HepG2 (cell line): Measurements from ENCODE around the gene DTYMK. TPM values are rescaled to one million over a fixed set of nuclear protein-coding genes. Genes with fewer than 3 reads are reported as not detected.
A peak's percentile ranks its signal among the peaks of the same experiment; 100 is the strongest.

Experiments used
- AGO2 ChIP-seq: fragments of 200-400 bp; formaldehyde crosslinking; optimal IDR thresholded peaks from 2 replicates; pipeline ENCODE3; 2017; ENCODE audit warnings: mild to moderate bottlenecking, low read depth, low read length, moderate library complexity
- BATF2 ChIP-seq: sonication (generic); formaldehyde crosslinking; IDR thresholded peaks from 2 replicates; pipeline ENCODE4 v1.8.0; 2022; ENCODE audit warnings: mild to moderate bottlenecking, missing genetic modification reagents, moderate library complexity
- CREB1 ChIP-seq, 2 experiments: fragments of 450-650 bp in 1 of 2; IDR thresholded peaks; 2 replicates each; pipeline ENCODE4 v1.6.1; 2016 to 2017; ENCODE audit warnings: control low read depth in 1 of 2, mild to moderate bottlenecking in 1 of 2, missing compliant biosample characterization in 1 of 2, missing genetic modification characterization in 1 of 2
- CSRNP2 ChIP-seq: sonication (generic); formaldehyde crosslinking; conservative IDR thresholded peaks from 2 replicates; pipeline ENCODE4 v1.8.0; 2022; ENCODE audit warnings: low read depth, missing genetic modification reagents
- FUBP1 ChIP-seq: sonication (generic); formaldehyde crosslinking; IDR thresholded peaks from 2 replicates; pipeline ENCODE4 v1.5.1; 2020; ENCODE audit warnings: missing genetic modification reagents, mild to moderate bottlenecking, borderline replicate concordance
- KDM3A ChIP-seq: IDR thresholded peaks from 2 replicates; pipeline ENCODE4 v1.6.1; 2018; ENCODE audit warnings: low read depth, missing compliant biosample characterization
- KLF16 ChIP-seq, 2 experiments: sonication (generic) in 1 of 2; formaldehyde crosslinking in 1 of 2; IDR thresholded peaks; 2 replicates each; pipeline versions ENCODE4 v1.6.1 to v1.8.0; 2016 to 2023; ENCODE audit warnings: missing genetic modification reagents in 2 of 2, missing compliant biosample characterization in 1 of 2
- MED1 ChIP-seq: sonication (generic); formaldehyde crosslinking; IDR thresholded peaks from 2 replicates; pipeline ENCODE4 v1.4.0; 2020; ENCODE audit warnings: missing genetic modification reagents
- NFIB ChIP-seq: sonication (generic); formaldehyde crosslinking; IDR thresholded peaks from 2 replicates; pipeline ENCODE4 v1.9.0; 2021; ENCODE audit warnings: missing genetic modification reagents, mild to moderate bottlenecking, borderline replicate concordance
- NR2C2 ChIP-seq: sonication (generic); formaldehyde crosslinking; IDR thresholded peaks from 2 replicates; pipeline ENCODE4 v1.4.0; 2020; ENCODE audit warnings: missing genetic modification reagents, mild to moderate bottlenecking, moderate library complexity, borderline replicate concordance
- RBM22 ChIP-seq: fragments of 200-400 bp; formaldehyde crosslinking; optimal IDR thresholded peaks from 2 replicates; pipeline ENCODE3; 2017; ENCODE audit warnings: mild to moderate bottlenecking, low read length, moderate library complexity
- RNF219 ChIP-seq: sonication (generic); formaldehyde crosslinking; IDR thresholded peaks from 2 replicates; pipeline ENCODE4 v1.5.0; 2020; ENCODE audit warnings: mild to moderate bottlenecking, missing genetic modification reagents
- TBP ChIP-seq: sonication (generic); formaldehyde crosslinking; IDR thresholded peaks from 2 replicates; pipeline ENCODE4 v1.5.0; 2020; ENCODE audit warnings: missing genetic modification reagents
- TFDP2 ChIP-seq: sonication (generic); formaldehyde crosslinking; IDR thresholded peaks from 2 replicates; pipeline ENCODE4 v1.4.0; 2020; ENCODE audit warnings: missing genetic modification reagents
- ZBTB43 ChIP-seq: sonication (generic); formaldehyde crosslinking; conservative IDR thresholded peaks from 2 replicates; pipeline ENCODE4 v1.4.0; 2020; ENCODE audit warnings: missing genetic modification reagents
- ZNF644 ChIP-seq: IDR thresholded peaks from 2 replicates; pipeline ENCODE4 v1.6.1; 2016; ENCODE audit warnings: low read depth
- ZNF782 ChIP-seq: sonication (generic); formaldehyde crosslinking; IDR thresholded peaks from 2 replicates; pipeline ENCODE4 v1.4.0; 2020; ENCODE audit warnings: missing genetic modification reagents, mild to moderate bottlenecking, borderline replicate concordance
- ZUFSP ChIP-seq: sonication (generic); formaldehyde crosslinking; IDR thresholded peaks from 2 replicates; pipeline ENCODE4 v1.9.0; 2021; ENCODE audit warnings: missing genetic modification reagents, mild to moderate bottlenecking, borderline replicate concordance
- polyA plus RNA-seq, 8 experiments: library from polyadenylated mRNA; depleted of rRNA in 3 of 8; stranded (reverse) in 7 of 8; unstranded in 1 of 8; fragments of >200 nt; fragmentation: Illumina TruSeq in 4 of 8; extraction: Trizol in 4 of 8; gene quantifications; 2 replicates each; pipeline versions ENCODE4 v1.2.1 to v1.2.3, GENCODE V29; 2011 to 2016; ENCODE audit warnings: low read depth in 4 of 8, missing spikeins in 1 of 8, mixed read lengths in 1 of 8; ENCODE audit not compliant: insufficient read depth in 1 of 8
- total RNA-seq, 5 experiments: library from RNA; depleted of rRNA; stranded (reverse); fragments of >200 nt; fragmentation: Illumina TruSeq; extraction: Trizol; gene quantifications; 2 replicates each; pipeline ENCODE4 v1.2.3, GENCODE V29; 2016; ENCODE audit warnings: low read depth in 1 of 5

Gene DTYMK
- total and polyA plus RNA-seq, 2 of the 13 experiments (the other 11 are each of a cell fraction or from before 2014, with no cell fraction given) = 57.5 to 134 TPM

- TF ChIP-seq KLF16 (CRISPR knock-in tag; IDR thresholded peaks at IDR 0.05) (no peak), NR2C2 (CRISPR knock-in tag) (no peak), CSRNP2 (CRISPR knock-in tag) (no peak), CREB1 (IDR thresholded peaks at IDR 0.05) (no peak), CREB1 (CRISPR knock-in tag; IDR thresholded peaks at IDR 0.05) (no peak), ZBTB43 (CRISPR knock-in tag) (no peak), KDM3A (CRISPR knock-in tag) (peak; percentile 55; the same call in 1 of the 2 replicates), ZNF782 (CRISPR knock-in tag) (no peak), FUBP1 (no peak), MED1 (CRISPR knock-in tag) (no peak), TBP (CRISPR knock-in tag) (no peak), AGO2 (peak; percentile 39), BATF2 (CRISPR knock-in tag) (no peak; the same call in 1 of the 2 replicates), RBM22 (no peak), RNF219 (no peak), NFIB (CRISPR knock-in tag) (no peak), ZUFSP (CRISPR knock-in tag) (no peak), TFDP2 (CRISPR knock-in tag) (peak; percentile 35; the same call in 1 of the 2 replicates), ZNF644 (CRISPR knock-in tag) (no peak)
These were observed 27.4 kb downstream of the DTYMK start (continued) for GRCh38 chr2:241659150-241659739.
